Measurements from ENCODE around the gene EIF5A2.

- TF ChIP-seq CTCF (IDR thresholded peaks at IDR 0.05; ENCODE audit: low read depth, low read length, missing input control) (no peak), RXRA (IDR thresholded peaks at IDR 0.05) (no peak), ATF3 (IDR thresholded peaks at IDR 0.05) (no peak), REST (IDR thresholded peaks at IDR 0.05) (no peak), ZBTB33 (IDR thresholded peaks at IDR 0.05) (no peak), YY1 (IDR thresholded peaks at IDR 0.05) (no peak)
Observed at GRCh38 chr3:170905862-170906261, 2.6 kb downstream of the EIF5A2 start.

Measured in liver (tissue), 3 donors.